Measurements from ENCODE around the gene HOXA6.

HOXA6 gene

GRCh38 chr7:27191161-27191731 lies 43.7 kb upstream of the HOXA6 start:
- TF ChIP-seq Cebpa-rat (IDR thresholded peaks at IDR 0.05) = no peak
- peaks cover 100% of the 10 kb centered on the region in 11 experiments for H3K27me3 ChIP-seq
- no peak overlapping the region for H3K27ac ChIP-seq
- no peaks in the 10 kb centered on the region for H3K36me3 ChIP-seq
- H3K4me1 ChIP-seq = peaks cover 0 to 26% (median 9%) of the 10 kb centered on the region in 10 experiments; a peak in 10 of 20 replicates
- no peak overlapping the region for H3K9ac ChIP-seq
- no peak overlapping the region for H3K4me2 ChIP-seq
- H4K20me1 ChIP-seq = peaks cover 0 to 95% (median 80%) of the 10 kb centered on the region in 11 experiments; a peak in 19 of 22 replicates
- no peak overlapping the region for H3K4me3 ChIP-seq
- peaks cover 0 to 24% (median 0%) of the 10 kb centered on the region in 11 experiments; a peak in 3 of 22 replicates for H3K9me3 ChIP-seq (replicated peaks in 1 of 11)

- Histone ChIP-seq H3K27me3 (peaks cover 100% of the 10 kb centered on the region in 11 experiments), H4K20me1 (peaks cover 0 to 100% (median 91%) of the 10 kb centered on the region in 11 experiments; a peak in 19 of 22 replicates), H3K4me2 (no peak overlapping the region), H3K4me1 (peaks cover 0 to 34% (median 9%) of the 10 kb centered on the region in 10 experiments; a peak in 10 of 20 replicates), H3K27ac (no peak overlapping the region), H3K4me3 (no peak overlapping the region), H3K9me3 (replicated peaks in 1 of 11) (peaks cover 0 to 28% (median 0%) of the 10 kb centered on the region in 11 experiments; a peak in 4 of 22 replicates), H3K36me3 (no peaks in the 10 kb centered on the region), H3K9ac (no peak overlapping the region)
- TF ChIP-seq Cebpa-rat (IDR thresholded peaks at IDR 0.05) = no peak
These were observed 42.6 kb upstream of the HOXA6 start for GRCh38 chr7:27189997-27190748.

GRCh38 chr7:27189295-27189996 lies 41.9 kb upstream of the HOXA6 start:
- Histone ChIP-seq H3K9ac (no peak overlapping the region), H3K36me3 (no peaks in the 10 kb centered on the region), H3K27ac (no peak overlapping the region), H3K4me2 (peak overlapping the region in 3 of 11 experiments; percentile 49 to 82 (median 79); a peak in 5 of 22 replicates), H3K4me1 (peaks cover 0 to 41% (median 10%) of the 10 kb centered on the region in 10 experiments; a peak in 11 of 20 replicates), H3K27me3 (peaks cover 100% of the 10 kb centered on the region in 11 experiments), H3K4me3 (peak overlapping the region in 2 of 10 experiments; percentile 39 to 42; a peak in 1 of 20 replicates), H3K9me3 (replicated peaks in 1 of 11) (peaks cover 0 to 35% (median 0%) of the 10 kb centered on the region in 11 experiments; a peak in 6 of 22 replicates), H4K20me1 (peaks cover 0 to 100% (median 92%) of the 10 kb centered on the region in 11 experiments; a peak in 19 of 22 replicates)
- TF ChIP-seq Cebpa-rat (IDR thresholded peaks at IDR 0.05) = no peak

- H3K4me3 ChIP-seq = peak overlapping the region in 4 of 10 experiments; percentile 37 to 42 (median 40); a peak in 9 of 20 replicates
- H3K27ac ChIP-seq = no peak overlapping the region
- no peaks in the 10 kb centered on the region for H3K36me3 ChIP-seq
- peaks cover 0 to 100% (median 95%) of the 10 kb centered on the region in 11 experiments; a peak in 19 of 22 replicates for H4K20me1 ChIP-seq
- TF ChIP-seq Cebpa-rat (IDR thresholded peaks at IDR 0.05) = no peak
- peaks cover 0 to 37% (median 0%) of the 10 kb centered on the region in 11 experiments; a peak in 6 of 22 replicates for H3K9me3 ChIP-seq (replicated peaks in 1 of 11)
- H3K4me2 ChIP-seq = peak overlapping the region in 7 of 11 experiments; percentile 5 to 82 (median 43); a peak in 13 of 22 replicates
- H3K9ac ChIP-seq = no peak overlapping the region
- H3K4me1 ChIP-seq = peaks cover 0 to 45% (median 13%) of the 10 kb centered on the region in 10 experiments; a peak in 12 of 20 replicates
- H3K27me3 ChIP-seq = peaks cover 100% of the 10 kb centered on the region in 11 experiments
These were observed 41.1 kb upstream of the HOXA6 start for GRCh38 chr7:27188386-27189294.

GRCh38 chr7:27187475-27188385 lies 40.2 kb upstream of the HOXA6 start:
- Histone ChIP-seq H3K27ac (no peak overlapping the region), H3K36me3 (no peaks in the 10 kb centered on the region), H3K9ac (no peak overlapping the region), H3K4me2 (peak overlapping the region in 5 of 11 experiments; percentile 33 to 82 (median 49); a peak in 9 of 22 replicates), H3K4me3 (peak overlapping the region in 4 of 10 experiments; percentile 37 to 42 (median 40); a peak in 6 of 20 replicates), H3K9me3 (replicated peaks in 1 of 11) (peaks cover 0 to 37% (median 0%) of the 10 kb centered on the region in 11 experiments; a peak in 6 of 22 replicates), H3K4me1 (peaks cover 0 to 43% (median 11%) of the 10 kb centered on the region in 10 experiments; a peak in 12 of 20 replicates), H4K20me1 (peaks cover 0 to 100% (median 95%) of the 10 kb centered on the region in 11 experiments; a peak in 19 of 22 replicates), H3K27me3 (peaks cover 100% of the 10 kb centered on the region in 11 experiments)
- no peak for TF ChIP-seq Cebpa-rat (IDR thresholded peaks at IDR 0.05)

- peaks cover 100% of the 10 kb centered on the region in 11 experiments for H3K27me3 ChIP-seq
- no peak for TF ChIP-seq Cebpa-rat (IDR thresholded peaks at IDR 0.05)
- H3K27ac ChIP-seq = no peak overlapping the region
These were observed 39.3 kb upstream of the HOXA6 start for GRCh38 chr7:27186668-27187474.

More at GRCh38 chr7:27186668-27187474, 39.3 kb upstream of the HOXA6 start:
- Histone ChIP-seq H4K20me1 (peaks cover 0 to 100% (median 95%) of the 10 kb centered on the region in 11 experiments; a peak in 19 of 22 replicates), H3K4me1 (peaks cover 0 to 43% (median 11%) of the 10 kb centered on the region in 10 experiments; a peak in 12 of 20 replicates), H3K4me3 (no peak overlapping the region), H3K36me3 (no peaks in the 10 kb centered on the region), H3K9me3 (replicated peaks in 1 of 11) (peaks cover 0 to 31% (median 0%) of the 10 kb centered on the region in 11 experiments; a peak in 6 of 22 replicates), H3K9ac (no peak overlapping the region), H3K4me2 (no peak overlapping the region)
